WTC11 (cell line): Measurements from ENCODE around the gene ARHGAP6.

ENCODE experiments used
- CBFB ChIP-seq: sonication (generic); formaldehyde crosslinking; IDR thresholded peaks from 2 replicates; pipeline ENCODE4 v1.8.1; 2022; ENCODE audit warnings: mild to moderate bottlenecking, low read depth, missing genetic modification reagents
- ESRRA ChIP-seq: sonication (generic); formaldehyde crosslinking; IDR thresholded peaks from 2 replicates; pipeline ENCODE4 v1.8.1; 2022; ENCODE audit warnings: mild to moderate bottlenecking, missing genetic modification reagents, borderline replicate concordance
- HMGA2 ChIP-seq: fragments of 250-450 bp; sonication (Bioruptor Pico); IDR thresholded peaks from 2 replicates; pipeline ENCODE4 v1.4.0; 2021; ENCODE audit warnings: mild to moderate bottlenecking, moderate library complexity
- ZNF263 ChIP-seq: sonication (generic); formaldehyde crosslinking; IDR thresholded peaks from 2 replicates; pipeline ENCODE4 v1.8.1; 2022; ENCODE audit warnings: low read depth, mild to moderate bottlenecking, moderate library complexity, missing genetic modification reagents
- ZNF425 ChIP-seq: fragments of 250-450 bp; sonication (Bioruptor Pico); conservative IDR thresholded peaks from 2 replicates; pipeline ENCODE4 v1.9.0; 2021; ENCODE audit warnings: mild to moderate bottlenecking
- TF ChIP-seq, protein P1 (sequence below): fragments of 200-600 bp; IDR thresholded peaks from 2 replicates; pipeline ENCODE4 v1.8.0; 2022; ENCODE audit warnings: antibody characterized with exemption
- TF ChIP-seq, protein P2 (sequence below): sonication (generic); formaldehyde crosslinking; IDR thresholded peaks from 2 replicates; pipeline ENCODE4 v1.8.1; 2022; ENCODE audit warnings: low read depth, missing genetic modification reagents, borderline replicate concordance

DNA sequence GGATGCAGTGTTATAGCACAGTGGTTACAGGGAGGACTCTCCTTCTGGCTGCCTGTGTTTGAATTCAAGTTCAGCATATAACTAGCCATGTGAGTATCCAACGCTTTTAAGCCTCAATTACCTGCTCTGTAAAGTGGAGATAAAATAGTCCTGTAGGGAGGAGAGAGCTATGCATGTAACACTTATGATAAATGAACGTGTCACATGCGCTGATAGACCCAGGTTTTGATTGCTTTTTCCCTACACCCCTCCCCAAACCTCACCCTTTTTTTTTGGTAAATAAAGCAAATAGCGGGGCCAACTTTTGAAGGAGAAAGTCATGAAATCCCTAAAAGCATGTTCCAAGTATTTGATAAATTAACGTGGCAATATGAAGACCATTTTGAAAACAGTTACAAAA lies 392.9 kb downstream of the ARHGAP6 start:
- TF ChIP-seq ZNF263 (CRISPR knock-in tag) = no peak
- TF ChIP-seq, protein P1, sequence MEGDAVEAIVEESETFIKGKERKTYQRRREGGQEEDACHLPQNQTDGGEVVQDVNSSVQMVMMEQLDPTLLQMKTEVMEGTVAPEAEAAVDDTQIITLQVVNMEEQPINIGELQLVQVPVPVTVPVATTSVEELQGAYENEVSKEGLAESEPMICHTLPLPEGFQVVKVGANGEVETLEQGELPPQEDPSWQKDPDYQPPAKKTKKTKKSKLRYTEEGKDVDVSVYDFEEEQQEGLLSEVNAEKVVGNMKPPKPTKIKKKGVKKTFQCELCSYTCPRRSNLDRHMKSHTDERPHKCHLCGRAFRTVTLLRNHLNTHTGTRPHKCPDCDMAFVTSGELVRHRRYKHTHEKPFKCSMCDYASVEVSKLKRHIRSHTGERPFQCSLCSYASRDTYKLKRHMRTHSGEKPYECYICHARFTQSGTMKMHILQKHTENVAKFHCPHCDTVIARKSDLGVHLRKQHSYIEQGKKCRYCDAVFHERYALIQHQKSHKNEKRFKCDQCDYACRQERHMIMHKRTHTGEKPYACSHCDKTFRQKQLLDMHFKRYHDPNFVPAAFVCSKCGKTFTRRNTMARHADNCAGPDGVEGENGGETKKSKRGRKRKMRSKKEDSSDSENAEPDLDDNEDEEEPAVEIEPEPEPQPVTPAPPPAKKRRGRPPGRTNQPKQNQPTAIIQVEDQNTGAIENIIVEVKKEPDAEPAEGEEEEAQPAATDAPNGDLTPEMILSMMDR = no peak
- no peak for TF ChIP-seq ESRRA (CRISPR knock-in tag)
- TF ChIP-seq, protein P2, sequence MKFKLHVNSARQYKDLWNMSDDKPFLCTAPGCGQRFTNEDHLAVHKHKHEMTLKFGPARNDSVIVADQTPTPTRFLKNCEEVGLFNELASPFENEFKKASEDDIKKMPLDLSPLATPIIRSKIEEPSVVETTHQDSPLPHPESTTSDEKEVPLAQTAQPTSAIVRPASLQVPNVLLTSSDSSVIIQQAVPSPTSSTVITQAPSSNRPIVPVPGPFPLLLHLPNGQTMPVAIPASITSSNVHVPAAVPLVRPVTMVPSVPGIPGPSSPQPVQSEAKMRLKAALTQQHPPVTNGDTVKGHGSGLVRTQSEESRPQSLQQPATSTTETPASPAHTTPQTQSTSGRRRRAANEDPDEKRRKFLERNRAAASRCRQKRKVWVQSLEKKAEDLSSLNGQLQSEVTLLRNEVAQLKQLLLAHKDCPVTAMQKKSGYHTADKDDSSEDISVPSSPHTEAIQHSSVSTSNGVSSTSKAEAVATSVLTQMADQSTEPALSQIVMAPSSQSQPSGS = no peak
- TF ChIP-seq HMGA2 = no peak
- TF ChIP-seq CBFB = no peak
- no peak for TF ChIP-seq ZNF425 (CRISPR knock-in tag)
